Activated CD4-positive, alpha-beta T cell treated with anti-CD3 and anti-CD28 coated beads, Interleukin-2, amount 10 ng/mL, durations not matched to agents 7 days and 5 days (primary cell): ENCODE data around the gene PPP2R5E. TPM values are rescaled to one million over a fixed set of nuclear protein-coding genes. Genes with fewer than 3 reads are reported as not detected.
A peak's percentile ranks its signal among the peaks of the same experiment; 100 is the strongest.
"Not testable (repeated sequence)": the region's sequence is repeated elsewhere in the genome, so short reads cannot be mapped to it uniquely, and the experiment has no call there.

Source experiments
- CTCF ChIA-PET: fragments of 350-600 bp; sonication (Branson Sonifier 250); formaldehyde crosslinking; loops from one replicate; lab custom pipeline; 2021; ENCODE audit warnings: antibody characterized with exemption; lab: Charles Lee
- POLR2A ChIA-PET: fragments of 350-600 bp; sonication (Branson Sonifier 250); formaldehyde crosslinking; loops from one replicate; lab custom pipeline; 2021; ENCODE audit warnings: antibody characterized with exemption; lab: Charles Lee
- DNase-seq: peaks from one replicate; pipeline ENCODE4 v3.0.0-alpha.2; 2020
- H3K27ac Mint-ChIP-seq: one replicate; pipeline ENCODE4 v1.8.0; 2021; ENCODE audit warnings: mild to moderate bottlenecking, moderate library complexity, mixed read lengths
- H3K27me3 Mint-ChIP-seq: one replicate; pipeline ENCODE4 v1.8.0; 2021; ENCODE audit warnings: mixed read lengths
- H3K36me3 Mint-ChIP-seq: one replicate; pipeline ENCODE4 v1.8.0; 2021; ENCODE audit warnings: low read depth, mixed read lengths
- H3K4me1 Mint-ChIP-seq: one replicate; pipeline ENCODE4 v1.8.0; 2021; ENCODE audit warnings: mixed read lengths
- H3K4me3 Mint-ChIP-seq: one replicate; pipeline ENCODE4 v1.8.0; 2021; ENCODE audit warnings: mild to moderate bottlenecking, moderate library complexity, mixed read lengths
- H3K9me3 Mint-ChIP-seq: one replicate; pipeline ENCODE4 v1.8.0; 2021; ENCODE audit warnings: mixed read lengths
- total RNA-seq, 2 experiments: library from RNA; stranded (reverse); gene quantifications; one replicate each; pipeline ENCODE4 v1.2.3, GENCODE V29; 2021

PPP2R5E gene
- 10 to 100 TPM; 45.5 to 49.6 TPM for total RNA-seq

GRCh38 chr14:63543000-63543825 is at the start of gene PPP2R5E:
TSS of gene PPP2R5E (minus strand) at chr14:63543377. CDS start at chr14:63539685, 3,692 bp downstream.
- H3K4me1 Mint-ChIP-seq: peaks cover 31% of the 10 kb centered on the region
- POLR2A ChIA-PET: interaction anchor here (0.5 kb wide), 1 partner anchor 96 kb away, joined by 4 read pairs; no protein-coding TSS in a partner anchor
- H3K27me3 Mint-ChIP-seq: no peaks in the 10 kb centered on the region
- CTCF ChIA-PET: interaction anchor here (0.6 to 1.7 kb wide), 7 partner anchors 10 to 751 kb away, joined by 3 to 6 read pairs (median 3); partner anchors contain the start of gene ESR2
- peak within 1 kb of the TSS; percentile 96 for H3K4me3 Mint-ChIP-seq
- DNase-seq: peak; percentile 99
- H3K9me3 Mint-ChIP-seq: no peaks in the 10 kb centered on the region
- peak within 1 kb of the TSS; percentile 90 for H3K27ac Mint-ChIP-seq
- H3K36me3 Mint-ChIP-seq: peaks cover 18% of the 10 kb centered on the region

GRCh38 chr14:63583046-63583445 is 39.9 kb upstream of the PPP2R5E start:
- POLR2A ChIA-PET, H3K27ac Mint-ChIP-seq, H3K4me1 Mint-ChIP-seq, H3K9me3 Mint-ChIP-seq, H3K27me3 Mint-ChIP-seq, H3K4me3 Mint-ChIP-seq, DNase-seq, H3K36me3 Mint-ChIP-seq: not testable (repeated sequence)
- CTCF ChIA-PET: interaction anchor here (0.7 kb wide), 1 partner anchor 1265 kb away, joined by 3 read pairs; no protein-coding TSS in a partner anchor

- CTCF ChIA-PET: no interaction called here
- no peak for DNase-seq
- H3K27ac Mint-ChIP-seq: no peak overlapping the region
- POLR2A ChIA-PET: no interaction called here
- no peaks in the 10 kb centered on the region for H3K36me3 Mint-ChIP-seq
- H3K4me3 Mint-ChIP-seq: no peak overlapping the region
- H3K27me3 Mint-ChIP-seq: peaks cover 9% of the 10 kb centered on the region
- H3K9me3 Mint-ChIP-seq: no peaks in the 10 kb centered on the region
- no peaks in the 10 kb centered on the region for H3K4me1 Mint-ChIP-seq
Observed at GRCh38 chr14:63581491-63581890, 38.3 kb upstream of the PPP2R5E start.

GRCh38 chr14:63578300-63578699 is 35.1 kb upstream of the PPP2R5E start:
- ChIA-PET POLR2A (no interaction called here), CTCF (no interaction called here)
- no peak for DNase-seq
- Mint-ChIP-seq H3K4me1 (no peaks in the 10 kb centered on the region), H3K9me3 (no peaks in the 10 kb centered on the region), H3K27ac (no peak overlapping the region), H3K4me3 (no peak overlapping the region), H3K36me3 (no peaks in the 10 kb centered on the region), H3K27me3 (peaks cover 8% of the 10 kb centered on the region)

- Mint-ChIP-seq H3K27ac (no peak overlapping the region), H3K27me3 (peaks cover 6% of the 10 kb centered on the region), H3K36me3 (no peaks in the 10 kb centered on the region), H3K4me3 (no peak overlapping the region), H3K9me3 (no peaks in the 10 kb centered on the region), H3K4me1 (no peaks in the 10 kb centered on the region)
- DNase-seq: no peak
- CTCF ChIA-PET: no interaction called here
- POLR2A ChIA-PET: no interaction called here
Observed at GRCh38 chr14:63573581-63573980, 30.4 kb upstream of the PPP2R5E start.

GRCh38 chr14:63565448-63565847 is 22.3 kb upstream of the PPP2R5E start:
- peaks cover 9% of the 10 kb centered on the region for H3K27me3 Mint-ChIP-seq
- no peaks in the 10 kb centered on the region for H3K9me3 Mint-ChIP-seq
- CTCF ChIA-PET: interaction anchor here (1.6 kb wide), 1 partner anchor 127 kb away, joined by 3 read pairs; no protein-coding TSS in a partner anchor
- H3K27ac Mint-ChIP-seq: no peak overlapping the region
- H3K4me3 Mint-ChIP-seq: no peak overlapping the region
- POLR2A ChIA-PET: no interaction called here
- H3K36me3 Mint-ChIP-seq: no peaks in the 10 kb centered on the region
- no peak for DNase-seq
- no peaks in the 10 kb centered on the region for H3K4me1 Mint-ChIP-seq

- H3K4me1 Mint-ChIP-seq: no peaks in the 10 kb centered on the region
- H3K27ac Mint-ChIP-seq: no peak overlapping the region
- ChIA-PET POLR2A (no interaction called here), CTCF (interaction anchor here (1.6 kb wide), 1 partner anchor 126 kb away, joined by 3 read pairs; no protein-coding TSS in a partner anchor)
- DNase-seq: no peak
- no peaks in the 10 kb centered on the region for H3K36me3 Mint-ChIP-seq
- peaks cover 9% of the 10 kb centered on the region for H3K27me3 Mint-ChIP-seq
- H3K9me3 Mint-ChIP-seq: no peaks in the 10 kb centered on the region
- H3K4me3 Mint-ChIP-seq: no peak overlapping the region
Observed at GRCh38 chr14:63564318-63564717, 21.1 kb upstream of the PPP2R5E start.

- Mint-ChIP-seq H3K27me3 (peaks cover 9% of the 10 kb centered on the region), H3K27ac (no peak overlapping the region), H3K36me3 (no peaks in the 10 kb centered on the region), H3K4me3 (no peak overlapping the region), H3K4me1 (no peaks in the 10 kb centered on the region), H3K9me3 (no peaks in the 10 kb centered on the region)
- DNase-seq: no peak
- ChIA-PET POLR2A (interaction anchor here (0.6 kb wide), 1 partner anchor 234 kb away, joined by 3 read pairs; no protein-coding TSS in a partner anchor), CTCF (no interaction called here)
Observed at GRCh38 chr14:63563370-63564026, 20.3 kb upstream of the PPP2R5E start.

GRCh38 chr14:63562405-63562804 is 19.2 kb upstream of the PPP2R5E start:
- ChIA-PET POLR2A (no interaction called here), CTCF (interaction anchor here (0.6 kb wide), 1 partner anchor 456 kb away, joined by 5 read pairs; no protein-coding TSS in a partner anchor)
- no peaks in the 10 kb centered on the region for H3K9me3 Mint-ChIP-seq
- H3K4me3 Mint-ChIP-seq: no peak overlapping the region
- DNase-seq: no peak
- H3K4me1 Mint-ChIP-seq: no peaks in the 10 kb centered on the region
- H3K27ac Mint-ChIP-seq: no peak overlapping the region
- H3K27me3 Mint-ChIP-seq: peaks cover 9% of the 10 kb centered on the region
- no peaks in the 10 kb centered on the region for H3K36me3 Mint-ChIP-seq

- Mint-ChIP-seq H3K27me3 (no peaks in the 10 kb centered on the region), H3K27ac (no peak overlapping the region), H3K4me1 (no peaks in the 10 kb centered on the region), H3K36me3 (no peaks in the 10 kb centered on the region), H3K4me3 (no peak overlapping the region), H3K9me3 (no peaks in the 10 kb centered on the region)
- no peak for DNase-seq
- ChIA-PET POLR2A (no interaction called here), CTCF (interaction anchor here (0.6 to 0.7 kb wide), 3 partner anchors 14 to 213 kb away, joined by 3 read pairs; no protein-coding TSS in a partner anchor)
Observed at GRCh38 chr14:63555572-63555971, 12.4 kb upstream of the PPP2R5E start.

GRCh38 chr14:63551332-63551731 is 8.2 kb upstream of the PPP2R5E start:
- no peaks in the 10 kb centered on the region for H3K4me1 Mint-ChIP-seq
- no peaks in the 10 kb centered on the region for H3K9me3 Mint-ChIP-seq
- ChIA-PET CTCF (interaction anchor here (0.6 kb wide), 1 partner anchor 607 kb away, joined by 4 read pairs; no protein-coding TSS in a partner anchor), POLR2A (no interaction called here)
- no peaks in the 10 kb centered on the region for H3K27me3 Mint-ChIP-seq
- no peaks in the 10 kb centered on the region for H3K36me3 Mint-ChIP-seq
- no peak for DNase-seq
- H3K27ac Mint-ChIP-seq: no peak overlapping the region
- H3K4me3 Mint-ChIP-seq: no peak overlapping the region

GRCh38 chr14:63547798-63548335 is 4.7 kb upstream of the PPP2R5E start:
- no peaks in the 10 kb centered on the region for H3K9me3 Mint-ChIP-seq
- no peak overlapping the region for H3K4me3 Mint-ChIP-seq
- no peak overlapping the region for H3K27ac Mint-ChIP-seq
- no peak for DNase-seq
- H3K36me3 Mint-ChIP-seq: peaks cover 2% of the 10 kb centered on the region
- CTCF ChIA-PET: interaction anchor here (0.6 to 0.9 kb wide), 2 partner anchors 10 to 20 kb away, joined by 3 read pairs; no protein-coding TSS in a partner anchor
- H3K27me3 Mint-ChIP-seq: no peaks in the 10 kb centered on the region
- POLR2A ChIA-PET: no interaction called here
- H3K4me1 Mint-ChIP-seq: peaks cover 10% of the 10 kb centered on the region
